Prostate gland (tissue), 2 donors: ENCODE measurements around the gene PXN. TPM values are rescaled to one million over a fixed set of nuclear protein-coding genes. Genes with fewer than 3 reads are reported as not detected.

Source experiments
- DNase-seq: peaks from one replicate; pipeline ENCODE4 v3.0.0-alpha.2; 2019; ENCODE audit warnings: low spot score
- H3K27ac ChIP-seq, 2 donors: fragments of 200-600 bp; sonication (generic); 2 replicates each; pipeline ENCODE4 v1.5.1; 2017 to 2019
- H3K27me3 ChIP-seq: fragments of 200-600 bp; sonication (generic); replicated peaks from 2 replicates; pipeline ENCODE4 v1.5.1; 2019; ENCODE audit not compliant: insufficient read depth
- H3K36me3 ChIP-seq, 2 donors: fragments of 200-600 bp; sonication (generic); 1 replicate in 1 of 2; 2 replicates in 1 of 2; pipeline versions ENCODE4 v1.5.1 to v1.8.1; 2017 to 2019
- H3K4me1 ChIP-seq: fragments of 200-600 bp; sonication (generic); replicated peaks from 2 replicates; pipeline ENCODE4 v1.5.1; 2019
- H3K4me3 ChIP-seq, 2 donors: fragments of 200-600 bp; sonication (generic); 2 replicates each; pipeline ENCODE4 v1.5.1; 2017 to 2019
- H3K9me3 ChIP-seq: fragments of 200-600 bp; sonication (generic); 2 replicates; pipeline ENCODE4 v1.5.1; 2017
- POLR2A ChIP-seq: fragments of 450-650 bp; IDR thresholded peaks from one replicate; pipeline ENCODE4 v1.6.1; 2016; ENCODE audit warnings: antibody characterized with exemption, mild to moderate bottlenecking
- POLR2AphosphoS5 ChIP-seq: sonication (generic); formaldehyde crosslinking; IDR thresholded peaks from one replicate; pipeline ENCODE4 v1.6.1; 2017; ENCODE audit warnings: antibody characterized with exemption
- WGBS: methylation state at CpG from one replicate; pipeline ENCODE4 v1.1.5; 2018; 5-methylcytosine and 5-hydroxymethylcytosine counted together
- intact Hi-C: fragments of 100-400 bp; cut with DNase I; formaldehyde crosslinking; loops from one replicate; pipeline ENCODE4 v1.14.2; 2022
- small RNA-seq, 2 donors: library from RNA; depleted of rRNA; stranded (forward); fragments of <200 nt; gene quantifications; one replicate each; pipeline ENCODE3, GENCODE V24; 2016
- total RNA-seq, 2 donors: library from RNA; depleted of rRNA; stranded (reverse); fragments of >200 nt; gene quantifications; one replicate each; pipeline ENCODE4 v1.1.0, GENCODE V29; 2016
- TF ChIP-seq, protein P1 (sequence below), 4 experiments: fragments of 200-600 bp in 2 of 4; fragments of 450-650 bp in 2 of 4; sonication (generic) in 2 of 4; IDR thresholded peaks; 1 replicate in 3 of 4; 2 replicates in 1 of 4; pipeline ENCODE4 v1.5.1; 2016 to 2019; ENCODE audit warnings: antibody characterized with exemption in 4 of 4, mild to moderate bottlenecking in 2 of 4, moderate library complexity in 2 of 4

The PXN gene
- total RNA-seq, 2 donors from 2014 or later, result 58.3 to 113 TPM

- Histone ChIP-seq H3K27ac (no peak overlapping the region), H3K4me3 (no peak overlapping the region), H3K9me3 (no peaks in the 10 kb centered on the region), H3K36me3 (peaks cover 7 to 23% of the 10 kb centered on the region in 2 donors), H3K27me3 (no peaks in the 10 kb centered on the region), H3K4me1 (no peaks in the 10 kb centered on the region)
- WGBS, result 98% methylated on average over 4 of the region's 4 CpGs
- intact Hi-C loops, result no loop called here
- TF ChIP-seq, protein P1, sequence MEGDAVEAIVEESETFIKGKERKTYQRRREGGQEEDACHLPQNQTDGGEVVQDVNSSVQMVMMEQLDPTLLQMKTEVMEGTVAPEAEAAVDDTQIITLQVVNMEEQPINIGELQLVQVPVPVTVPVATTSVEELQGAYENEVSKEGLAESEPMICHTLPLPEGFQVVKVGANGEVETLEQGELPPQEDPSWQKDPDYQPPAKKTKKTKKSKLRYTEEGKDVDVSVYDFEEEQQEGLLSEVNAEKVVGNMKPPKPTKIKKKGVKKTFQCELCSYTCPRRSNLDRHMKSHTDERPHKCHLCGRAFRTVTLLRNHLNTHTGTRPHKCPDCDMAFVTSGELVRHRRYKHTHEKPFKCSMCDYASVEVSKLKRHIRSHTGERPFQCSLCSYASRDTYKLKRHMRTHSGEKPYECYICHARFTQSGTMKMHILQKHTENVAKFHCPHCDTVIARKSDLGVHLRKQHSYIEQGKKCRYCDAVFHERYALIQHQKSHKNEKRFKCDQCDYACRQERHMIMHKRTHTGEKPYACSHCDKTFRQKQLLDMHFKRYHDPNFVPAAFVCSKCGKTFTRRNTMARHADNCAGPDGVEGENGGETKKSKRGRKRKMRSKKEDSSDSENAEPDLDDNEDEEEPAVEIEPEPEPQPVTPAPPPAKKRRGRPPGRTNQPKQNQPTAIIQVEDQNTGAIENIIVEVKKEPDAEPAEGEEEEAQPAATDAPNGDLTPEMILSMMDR (IDR thresholded peaks at IDR 0.05), result no peak
- TF ChIP-seq POLR2AphosphoS5 (no peak), POLR2A (no peak)
- DNase-seq, result no peak
These were observed 97.2 kb downstream of the PXN start for GRCh38 chr12:120168337-120168736.

GRCh38 chr12:120167529-120168095 is 97.9 kb downstream of the PXN start:
- TF ChIP-seq POLR2A (no peak), POLR2AphosphoS5 (no peak)
- TF ChIP-seq, protein P1 (IDR thresholded peaks at IDR 0.05), result no peak
- Histone ChIP-seq H3K4me3 (no peak overlapping the region), H3K4me1 (no peaks in the 10 kb centered on the region), H3K27ac (no peak overlapping the region), H3K27me3 (no peaks in the 10 kb centered on the region), H3K9me3 (no peaks in the 10 kb centered on the region), H3K36me3 (peaks cover 11 to 28% of the 10 kb centered on the region in 2 donors)
- intact Hi-C loops, result no loop called here
- no peak for DNase-seq
- WGBS, result 84% methylated on average over 6 of the region's 6 CpGs

DNA sequence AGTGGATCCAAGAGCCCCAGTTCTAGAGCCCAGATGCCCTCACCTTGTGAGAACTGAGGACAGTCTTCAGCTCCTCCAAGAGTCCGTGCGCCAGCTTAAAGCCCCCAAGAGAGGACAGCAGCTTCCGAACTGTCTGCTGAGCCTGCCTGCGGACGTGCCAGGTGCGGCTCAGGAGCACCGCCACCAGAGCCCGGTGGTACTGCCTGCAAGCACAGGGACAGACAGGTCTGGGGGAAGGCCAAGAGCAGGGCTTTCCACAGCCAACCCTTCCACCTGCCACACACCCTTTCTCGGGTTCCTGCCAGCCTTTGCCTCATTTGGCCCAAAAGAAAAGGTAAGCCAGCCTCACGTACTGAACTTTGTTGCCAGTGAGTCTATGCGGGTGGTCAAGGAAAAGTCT is 101.2 kb downstream of the PXN start:
- H3K9me3 ChIP-seq, result no peaks in the 10 kb centered on the region
- H3K27me3 ChIP-seq, result no peaks in the 10 kb centered on the region
- intact Hi-C loops, result no loop called here
- no peak for TF ChIP-seq POLR2AphosphoS5
- TF ChIP-seq, protein P1 (IDR thresholded peaks at IDR 0.05), result no peak
- no peak for TF ChIP-seq POLR2A
- H3K4me3 ChIP-seq, result no peak overlapping the region
- WGBS, result 93% methylated on average over 11 of the region's 11 CpGs
- peaks cover 33 to 41% of the 10 kb centered on the region in 2 donors for H3K36me3 ChIP-seq
- no peaks in the 10 kb centered on the region for H3K4me1 ChIP-seq
- no peak for DNase-seq
- no peak overlapping the region for H3K27ac ChIP-seq

DNA sequence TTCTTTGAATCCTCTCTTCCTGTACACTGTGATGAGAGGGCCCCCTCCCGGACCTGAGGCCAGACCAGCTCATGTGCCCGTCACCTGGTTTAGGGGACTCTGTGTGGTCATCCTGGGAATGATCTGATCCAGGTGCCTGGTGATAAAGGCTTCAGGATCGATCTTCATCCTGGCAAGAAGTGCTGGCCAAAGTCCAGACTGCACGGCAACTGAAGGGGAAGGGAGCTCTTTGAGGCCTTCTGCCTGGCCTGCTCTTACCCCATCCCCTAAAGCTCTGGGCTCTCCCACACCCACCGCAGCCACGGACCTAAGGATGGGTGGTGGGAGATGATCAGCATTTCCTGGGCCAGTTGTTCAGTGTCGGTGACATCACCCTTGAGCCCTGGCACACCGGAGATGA is 102.8 kb downstream of the PXN start:
- DNase-seq, result no peak
- WGBS, result 88% methylated on average over 6 of the region's 8 CpGs
- no peaks in the 10 kb centered on the region for H3K27me3 ChIP-seq
- no peaks in the 10 kb centered on the region for H3K9me3 ChIP-seq
- intact Hi-C loops, result no loop called here
- no peaks in the 10 kb centered on the region for H3K4me1 ChIP-seq
- no peak overlapping the region for H3K4me3 ChIP-seq
- peaks cover 32 to 47% of the 10 kb centered on the region in 2 donors for H3K36me3 ChIP-seq
- H3K27ac ChIP-seq, result no peak overlapping the region
- no peak for TF ChIP-seq POLR2A

DNA sequence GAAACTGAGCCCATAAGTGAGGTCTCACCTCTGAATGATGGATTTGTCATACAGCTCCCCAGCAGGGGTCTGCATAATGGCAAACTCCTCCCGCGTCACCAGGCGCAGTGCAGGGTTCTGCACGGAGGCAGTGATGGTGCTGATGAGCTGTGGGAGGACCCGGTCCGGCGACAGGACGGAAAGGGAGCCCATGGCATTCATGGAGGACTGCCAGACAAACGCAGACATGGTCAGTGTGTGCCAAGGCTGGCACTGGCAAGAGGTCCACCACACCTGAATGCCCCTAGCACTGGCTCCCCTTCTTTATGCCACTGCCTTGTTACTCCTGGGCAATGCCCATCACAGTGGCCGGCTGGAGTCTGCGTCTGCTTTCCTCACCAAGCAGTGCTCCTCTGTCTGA is 103.7 kb downstream of the PXN start:
- peaks cover 32 to 48% of the 10 kb centered on the region in 2 donors for H3K36me3 ChIP-seq
- H3K9me3 ChIP-seq, result no peaks in the 10 kb centered on the region
- H3K27ac ChIP-seq, result no peak overlapping the region
- no peaks in the 10 kb centered on the region for H3K4me1 ChIP-seq
- DNase-seq, result no peak
- H3K27me3 ChIP-seq, result no peaks in the 10 kb centered on the region
- no peak overlapping the region for H3K4me3 ChIP-seq
- intact Hi-C loops, result no loop called here
- WGBS, result 93% methylated on average over 7 of the region's 11 CpGs
- TF ChIP-seq POLR2AphosphoS5 (no peak), POLR2A (no peak)
- TF ChIP-seq, protein P1 (IDR thresholded peaks at IDR 0.05), result no peak

Small RNAs within 50 kb of the gene (small RNA-seq; reads per million reads assigned to genes)
- gene RNU4-1, result 1,448 to 1,976 reads per million in 2 donors
- 748 to 1,556 reads per million in 2 donors for gene RNU4-2
- 0 reads per million in 2 donors for gene RNU6-1088P

Other genes with a start within 250 kb of the PXN start
- 10 to 100 TPM; 26.6 to 41.1 TPM for gene RAB35, start 149.0 kb downstream of the PXN start, total RNA-seq
- 100 to 1,000 TPM in 1 of 2 donors, 10 to 100 TPM in 1; 39.3 to 120 TPM for gene GCN1, start 71.0 kb downstream of the PXN start, total RNA-seq
- 1,000 to 10,000 TPM; 1,950 to 2,858 TPM for gene RPLP0, start 64.6 kb downstream of the PXN start, total RNA-seq
- under 1 TPM; under 0.01 TPM for gene RNU4-2, start 26.2 kb upstream of the PXN start, total RNA-seq
- under 1 TPM; under 0.01 TPM for gene RNU4-1, start 27.5 kb upstream of the PXN start, total RNA-seq
- 1 to 10 TPM in 1 of 2 donors, under 1 TPM in 1; 0.96 to 2.2 TPM for gene SIRT4, start 36.6 kb upstream of the PXN start, total RNA-seq
- gene PLA2G1B, start 62.0 kb upstream of the PXN start, total RNA-seq, result not detected
- gene MSI1, start 103.4 kb upstream of the PXN start, total RNA-seq, result 1 to 10 TPM; 1.7 to 8.2 TPM
- gene COX6A1, start 172.4 kb upstream of the PXN start, total RNA-seq, result 100 to 1,000 TPM; 616 to 965 TPM
- 10 to 100 TPM; 15.7 to 21.9 TPM for gene TRIAP1, start 180.7 kb upstream of the PXN start, total RNA-seq
- 10 to 100 TPM; 19.3 to 30.1 TPM for gene GATC, start 180.7 kb upstream of the PXN start, total RNA-seq
- 100 to 1,000 TPM in 1 of 2 donors, 10 to 100 TPM in 1; 98.7 to 131 TPM for gene SRSF9, start 204.0 kb upstream of the PXN start, total RNA-seq
- 100 to 1,000 TPM; 166 to 303 TPM for gene DYNLL1, start 230.4 kb upstream of the PXN start, total RNA-seq